Mucosa of descending colon (tissue), 3 donors: ENCODE data around the gene HCFC1. TPM values are rescaled to one million over a fixed set of nuclear protein-coding genes. Genes with fewer than 3 reads are reported as not detected.
A peak's percentile ranks its signal among the peaks of the same experiment; 100 is the strongest.

Source experiments
- ATAC-seq: fragments of 200-7000 bp; cut with Tn5 transposase; one replicate; pipeline ENCODE4 v1.9.1; 2020; ENCODE audit warnings: mild to moderate bottlenecking, moderate library complexity
- DNase-seq, 3 donors: peaks; one replicate each; pipeline ENCODE4 v3.0.0-alpha.2; 2020
- H3K36me3 ChIP-seq: fragments of 200-600 bp; one replicate; pipeline ENCODE4 v1.8.0; 2021; ENCODE audit warnings: low read depth, mild to moderate bottlenecking
- H3K4me1 ChIP-seq: fragments of 200-600 bp; one replicate; pipeline ENCODE4 v1.8.0; 2021; ENCODE audit warnings: low read depth, mild to moderate bottlenecking
- H3K4me3 ChIP-seq: fragments of 200-600 bp; one replicate; pipeline ENCODE4 v1.8.0; 2021; ENCODE audit warnings: mild to moderate bottlenecking
- H3K9me3 ChIP-seq: fragments of 200-600 bp; one replicate; pipeline ENCODE4 v1.8.0; 2021; ENCODE audit warnings: mild to moderate bottlenecking
- CTCF ChIP-seq: fragments of 200-600 bp; IDR thresholded peaks from one replicate; pipeline ENCODE4 v1.8.0; 2022; ENCODE audit warnings: antibody characterized with exemption, mild to moderate bottlenecking
- intact Hi-C, 2 donors: fragments of 100-400 bp; cut with DNase I in 1 of 2; cut with micrococcal nuclease in 1 of 2; formaldehyde crosslinking; loops; one replicate each; pipeline versions ENCODE4 v1.11.0 to v1.11.1; 2022; cut with DNase I, micrococcal nuclease
- long read RNA-seq, 2 donors: library from polyadenylated mRNA; unstranded; transcript quantifications; one replicate each; pipeline ENCODE4 v2.0.0, GENCODE V29; 2019 to 2021
- total RNA-seq, 3 donors: library from RNA; stranded (reverse); fragmentation: NEBNext Ultra II Directional in 2 of 3; extraction: Animal tissue kit (Norgen Biotek cat#: 25700) in 2 of 3; gene quantifications; one replicate each; pipeline versions ENCODE4 v1.2.1 to v1.2.4, GENCODE V29; 2021 to 2023
- donor health status: DM: no; HTN: no; CAD: no; lungs with moderate emphysema.
- donor health status: DM: no; HTN: no; CAD: no.
- donor health status: DM: no; HTN: yes; CAD: no.

Gene HCFC1
- total RNA-seq: 10 to 100 TPM; 36.3 to 56.5 (median 48.2) TPM
- long read RNA-seq, donor 1, partial matches to known transcripts: 33 of 37 reads
- long read RNA-seq, donor 1, other reads (novel, unspliced or antisense): 4 of 37 reads
- long read RNA-seq, donor 2, partial matches to known transcripts: 2 of 3 reads
- long read RNA-seq, donor 2, other reads (novel, unspliced or antisense): 1 of 3 reads

GRCh38 chrX:153971450-153972367 lies at the start of gene HCFC1:
Gene HCFC1, minus strand, starts transcription at chrX:153971818. Its CDS starts 978 bp downstream, at chrX:153970840.
- DNase-seq: peak; percentile 89 to 97 (median 91)
- peaks cover 17% of the 10 kb centered on the region for H3K4me1 ChIP-seq
- intact Hi-C loops: no loop called here
- ATAC-seq: peak; percentile 71
- TF ChIP-seq CTCF: no peak
- H3K9me3 ChIP-seq: no peaks in the 10 kb centered on the region
- no peaks in the 10 kb centered on the region for H3K36me3 ChIP-seq
- H3K4me3 ChIP-seq: peak within 1 kb of the TSS; percentile 48

GRCh38 chrX:154021131-154021611 lies 49.6 kb upstream of the HCFC1 start:
- Histone ChIP-seq H3K9me3 (no peaks in the 10 kb centered on the region), H3K4me1 (no peaks in the 10 kb centered on the region), H3K36me3 (no peaks in the 10 kb centered on the region), H3K4me3 (no peak overlapping the region)
- no peak for ATAC-seq
- TF ChIP-seq CTCF: no peak
- intact Hi-C loops: no loop called here
- DNase-seq: peak in 1 of 3 donors; percentile 58

- Histone ChIP-seq H3K9me3 (no peaks in the 10 kb centered on the region), H3K36me3 (no peaks in the 10 kb centered on the region), H3K4me1 (no peaks in the 10 kb centered on the region), H3K4me3 (no peak overlapping the region)
- no peak for TF ChIP-seq CTCF
- intact Hi-C loops: no loop called here
- DNase-seq (peak in 1 of 3 donors; percentile 43), ATAC-seq (peak; percentile 3)
These were observed 49.0 kb upstream of the HCFC1 start for GRCh38 chrX:154020536-154021115.

GRCh38 chrX:154019633-154020528 lies 48.3 kb upstream of the HCFC1 start, which contains the start of gene IRAK1:
Gene IRAK1, minus strand, starts transcription at chrX:154019902. Its CDS starts 90 bp downstream, at chrX:154019812.
- Histone ChIP-seq H3K4me1 (no peaks in the 10 kb centered on the region), H3K9me3 (no peaks in the 10 kb centered on the region), H3K4me3 (peak within 1 kb of the TSS; percentile 34), H3K36me3 (no peaks in the 10 kb centered on the region)
- intact Hi-C loops: no loop called here
- TF ChIP-seq CTCF: no peak
- ATAC-seq (peak; percentile 88), DNase-seq (peak; percentile 62 to 80 (median 74))
